ENCODE measurements around the gene ACVR1B.

Gene ACVR1B

DNA sequence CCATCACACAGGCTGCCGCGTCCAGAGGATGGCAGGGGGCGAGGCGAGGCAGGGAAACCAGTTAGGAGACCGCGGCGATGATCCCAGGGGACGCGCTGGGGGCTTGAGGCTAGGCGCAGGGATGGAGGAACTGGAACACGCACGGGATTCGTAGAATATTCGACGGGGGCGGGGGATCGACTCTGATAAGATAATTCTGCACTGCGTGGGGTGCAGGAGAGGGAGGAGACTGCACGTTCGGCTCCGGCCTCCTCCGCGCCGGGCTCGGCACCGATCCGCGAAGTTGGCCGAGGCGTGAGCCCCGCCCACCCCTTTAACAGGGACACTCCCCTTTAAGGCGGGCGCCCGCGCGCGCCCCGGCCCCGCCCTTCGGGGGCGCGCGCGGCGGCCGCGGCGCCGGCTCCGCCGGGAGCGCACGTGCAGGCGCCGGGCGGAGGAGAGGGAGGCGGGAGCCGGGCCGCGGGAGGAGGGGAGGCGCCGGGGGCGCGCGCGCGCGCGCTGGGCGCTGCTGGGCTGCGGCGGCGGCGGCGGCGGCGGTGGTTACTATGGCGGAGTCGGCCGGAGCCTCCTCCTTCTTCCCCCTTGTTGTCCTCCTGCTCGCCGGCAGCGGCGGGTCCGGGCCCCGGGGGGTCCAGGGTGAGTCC, at the start of gene ACVR1B:
TSS of gene ACVR1B (plus strand) at position 501 of the 644 bp plus-strand sequence. CDS start at position 546, 45 bp downstream.
- in situ Hi-C loops (cut with MboI; ENCODE audit: low sequenced_read_pairs): no loop called here

DNA sequence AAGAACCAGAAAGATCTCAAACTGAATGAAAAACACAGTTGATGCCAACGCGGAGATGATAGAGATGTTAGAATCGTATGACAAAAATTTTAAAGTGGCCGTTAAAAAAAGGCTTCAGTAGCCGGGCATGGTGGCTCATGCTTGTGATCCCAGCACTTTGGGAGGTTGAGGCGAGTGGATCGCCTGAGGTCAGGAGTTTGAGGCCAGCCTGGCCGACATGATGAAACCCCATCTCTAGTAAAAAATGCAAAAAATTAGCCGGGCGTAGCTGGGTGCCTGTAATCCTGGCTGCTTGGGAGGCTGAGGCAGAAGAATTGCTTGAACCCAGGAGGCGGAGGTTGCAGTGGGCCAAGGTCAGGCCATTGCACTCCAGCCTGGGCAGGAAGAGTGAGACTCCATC, 49.6 kb upstream of the ACVR1B start:
- in situ Hi-C loops (cut with MboI; ENCODE audit: low sequenced_read_pairs): no loop called here

DNA sequence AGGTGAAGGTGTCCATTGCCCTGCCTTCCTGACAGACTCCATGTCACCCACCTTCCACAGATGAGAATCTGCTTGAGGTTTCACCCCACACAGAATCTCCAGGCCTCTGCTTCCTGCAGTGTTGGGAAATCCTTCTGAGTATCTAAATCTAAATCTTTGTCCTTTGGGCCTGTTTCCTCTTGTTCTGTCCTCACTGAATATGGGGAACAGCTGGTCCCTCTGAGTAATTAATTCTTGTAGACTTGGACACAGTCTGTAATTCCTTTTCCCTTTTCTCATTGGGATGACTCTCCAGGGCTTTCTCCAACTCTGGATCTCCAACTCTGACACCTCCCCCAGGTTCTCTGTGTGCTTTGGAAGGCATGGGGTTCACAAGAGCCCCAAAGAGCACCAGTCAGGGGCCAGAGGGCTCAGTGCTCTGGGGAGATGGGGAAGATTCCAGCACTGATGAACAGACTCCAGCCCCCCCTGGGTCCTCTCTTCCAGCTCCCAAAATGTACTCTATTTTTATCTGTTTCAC, 46.5 kb upstream of the ACVR1B start:
- in situ Hi-C loops (cut with MboI; ENCODE audit: low sequenced_read_pairs): no loop called here

DNA sequence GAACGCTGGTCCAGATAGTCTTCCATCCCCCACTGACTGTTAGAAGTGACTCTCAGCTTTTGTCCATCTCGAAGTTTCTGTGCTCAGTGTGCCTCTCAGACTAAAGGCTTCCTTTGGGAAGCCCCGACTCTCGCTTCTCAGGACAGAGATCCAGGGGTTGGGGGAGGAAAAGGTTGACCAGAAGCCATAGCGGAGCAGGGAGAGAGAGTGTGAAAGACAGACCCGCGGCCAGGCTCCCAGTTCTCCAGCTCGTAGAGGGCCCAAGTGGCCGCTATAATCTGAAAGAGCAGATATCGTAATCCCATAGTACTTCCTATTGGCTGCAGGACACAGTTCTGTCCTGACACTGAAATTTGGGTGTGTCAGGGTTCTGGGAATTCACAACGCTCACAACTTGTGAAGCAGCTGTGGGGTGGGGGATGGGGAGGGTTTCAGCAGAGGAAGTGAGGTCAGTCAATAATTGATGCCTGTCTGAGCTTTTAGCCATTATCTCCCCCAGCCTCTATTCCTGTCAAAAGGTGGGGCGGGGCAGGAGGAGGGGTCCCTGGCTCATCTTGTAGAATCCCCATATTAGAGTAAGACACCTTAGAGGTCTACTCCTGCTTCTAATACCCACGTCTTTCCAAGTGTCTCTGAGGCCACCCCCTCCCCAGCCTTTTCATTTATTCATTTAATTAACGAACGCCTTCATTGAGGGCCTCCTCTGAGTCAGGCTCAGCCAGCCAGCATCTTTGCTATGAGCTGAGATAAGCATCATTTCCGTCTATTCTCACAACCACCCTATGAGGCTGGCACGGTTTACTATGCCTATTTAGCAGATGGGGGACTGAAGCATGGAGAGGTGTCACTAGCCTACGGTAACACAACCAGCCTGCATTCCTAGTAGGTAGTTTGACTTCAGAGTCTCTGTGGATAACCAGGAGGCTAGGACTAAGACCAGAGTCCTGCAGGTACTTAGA, 45.7 kb upstream of the ACVR1B start:
- in situ Hi-C loops (cut with MboI; ENCODE audit: low sequenced_read_pairs): no loop called here

DNA sequence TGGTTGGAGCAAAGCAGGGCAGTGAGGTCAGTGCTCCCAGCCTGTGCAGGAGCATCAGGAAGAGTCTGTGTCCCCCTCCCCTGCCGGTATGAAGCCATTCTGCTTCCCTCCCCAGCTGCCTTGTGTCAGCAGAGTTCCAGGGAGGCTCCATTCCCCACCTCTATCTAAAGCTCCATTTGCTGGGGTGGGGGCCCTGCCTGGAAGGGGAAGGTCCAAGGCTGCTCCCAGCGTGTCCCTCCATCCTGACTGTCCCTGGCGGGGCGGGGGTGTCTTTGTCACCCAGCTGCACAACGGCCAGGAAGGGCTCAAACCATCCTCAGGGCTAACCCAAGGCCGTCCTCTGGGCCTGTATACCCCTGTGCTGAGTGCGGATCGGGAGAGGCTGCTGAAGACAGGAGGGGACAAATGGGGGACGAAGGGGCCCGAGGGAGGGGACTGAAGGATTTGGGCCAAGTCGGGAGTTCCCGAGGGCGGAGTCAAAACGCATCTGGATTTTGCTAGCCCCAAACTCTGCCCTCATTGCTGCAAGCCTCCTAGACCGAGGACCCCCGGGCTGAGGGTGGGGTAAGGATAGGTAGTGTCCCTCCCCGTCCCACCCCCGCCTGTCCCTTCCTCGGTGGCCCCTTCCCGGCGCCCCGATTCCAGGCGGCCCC, 44.9 kb upstream of the ACVR1B start:
- in situ Hi-C loops (cut with MboI; ENCODE audit: low sequenced_read_pairs): no loop called here

DNA sequence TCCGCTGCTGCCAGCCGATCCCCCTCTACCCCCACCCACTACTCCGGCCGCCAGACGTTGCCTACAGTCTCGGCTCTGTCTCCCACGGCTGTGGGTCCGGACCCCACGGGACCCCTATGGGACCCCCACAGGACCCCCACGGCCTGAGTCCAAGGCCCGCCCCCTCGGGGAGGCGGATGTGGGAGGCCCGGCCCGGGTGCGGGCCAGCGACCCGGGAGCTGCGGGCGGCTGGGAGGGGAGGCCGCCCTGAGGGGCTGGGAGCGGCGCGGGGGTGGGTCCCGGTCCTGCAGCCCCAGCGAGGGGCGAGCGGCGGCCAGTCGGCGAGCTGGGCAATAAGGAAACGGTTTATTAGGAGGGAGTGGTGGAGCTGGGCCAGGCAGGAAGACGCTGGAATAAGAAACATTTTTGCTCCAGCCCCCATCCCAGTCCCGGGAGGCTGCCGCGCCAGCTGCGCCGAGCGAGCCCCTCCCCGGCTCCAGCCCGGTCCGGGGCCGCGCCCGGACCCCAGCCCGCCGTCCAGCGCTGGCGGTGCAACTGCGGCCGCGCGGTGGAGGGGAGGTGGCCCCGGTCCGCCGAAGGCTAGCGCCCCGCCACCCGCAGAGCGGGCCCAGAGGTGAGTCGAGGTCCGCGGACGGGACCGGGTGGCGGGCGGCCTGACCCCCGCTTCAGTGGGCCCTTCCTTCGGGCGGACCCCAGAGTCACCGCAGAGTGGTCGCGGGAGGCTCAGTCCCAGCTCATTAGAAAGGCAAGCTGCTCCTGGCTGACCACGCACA, 44.2 kb upstream of the ACVR1B start, which contains the start of gene ACVRL1:
TSS of gene ACVRL1 (plus strand) at position 422 of the 773 bp plus-strand sequence. CDS start 4,971 bp downstream, outside the sequence.
- in situ Hi-C loops (cut with MboI; ENCODE audit: low sequenced_read_pairs): no loop called here

DNA sequence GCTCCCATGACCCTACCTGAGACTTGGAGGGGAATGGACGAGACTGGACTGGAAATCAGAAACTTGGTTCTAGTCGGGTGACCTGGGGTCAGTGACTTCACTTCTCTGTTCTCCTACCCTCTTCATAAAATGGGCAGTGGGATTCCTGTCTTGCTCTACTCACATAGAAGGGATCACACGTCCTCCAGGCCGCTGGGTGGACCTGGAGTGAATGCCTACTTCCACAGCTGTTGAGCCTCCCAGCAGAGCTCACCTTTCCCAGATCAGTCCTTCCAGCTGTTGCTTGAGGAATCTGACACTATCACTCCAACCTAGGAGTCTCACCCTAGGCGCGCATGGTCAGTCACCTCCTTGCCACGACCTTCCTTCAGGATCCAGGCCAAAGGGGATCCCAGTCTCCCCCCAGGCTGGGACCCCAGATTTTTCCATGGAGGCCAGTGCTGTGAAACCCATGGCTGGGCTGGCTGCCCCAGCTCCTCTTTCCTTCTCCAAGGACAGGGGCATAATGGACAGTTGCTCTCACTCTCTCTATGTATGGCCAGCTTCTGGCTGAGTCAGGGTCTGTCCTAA, 43.6 kb upstream of the ACVR1B start:
- in situ Hi-C loops (cut with MboI; ENCODE audit: low sequenced_read_pairs): no loop called here

DNA sequence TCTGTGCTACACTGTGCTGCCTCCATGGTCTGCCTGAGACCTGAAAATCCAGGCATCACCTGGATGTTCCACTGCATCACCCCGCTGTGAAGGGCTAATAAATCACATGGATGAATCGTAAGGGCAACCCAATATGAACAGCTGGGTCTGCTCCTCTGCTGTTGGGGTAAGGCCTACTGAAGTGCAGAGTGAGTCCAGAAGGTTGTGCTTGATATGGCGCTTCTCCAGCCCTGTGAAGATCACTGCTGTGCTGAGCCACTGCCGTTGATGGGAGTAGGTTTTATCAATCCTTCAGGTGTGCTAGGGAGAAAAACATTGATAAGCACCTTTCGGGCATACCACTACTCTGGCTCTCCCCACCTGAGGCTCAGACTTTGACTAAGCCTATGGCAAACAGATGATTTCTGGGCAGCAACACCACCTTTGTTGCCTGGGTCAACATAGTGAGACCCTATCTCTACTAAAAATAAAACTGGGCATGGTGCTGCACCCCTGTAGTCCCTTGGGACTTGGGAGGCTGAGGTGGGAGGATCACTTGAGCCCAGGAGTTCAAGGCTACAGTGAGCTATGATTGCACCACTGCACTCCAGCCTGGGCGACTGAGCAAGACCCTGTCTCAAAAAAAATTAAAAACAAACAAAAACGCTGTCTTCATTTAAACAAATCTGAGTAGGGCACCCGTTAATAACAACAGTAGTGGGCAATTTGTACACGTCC, 42.5 kb upstream of the ACVR1B start:
- in situ Hi-C loops (cut with MboI; ENCODE audit: low sequenced_read_pairs): no loop called here

DNA sequence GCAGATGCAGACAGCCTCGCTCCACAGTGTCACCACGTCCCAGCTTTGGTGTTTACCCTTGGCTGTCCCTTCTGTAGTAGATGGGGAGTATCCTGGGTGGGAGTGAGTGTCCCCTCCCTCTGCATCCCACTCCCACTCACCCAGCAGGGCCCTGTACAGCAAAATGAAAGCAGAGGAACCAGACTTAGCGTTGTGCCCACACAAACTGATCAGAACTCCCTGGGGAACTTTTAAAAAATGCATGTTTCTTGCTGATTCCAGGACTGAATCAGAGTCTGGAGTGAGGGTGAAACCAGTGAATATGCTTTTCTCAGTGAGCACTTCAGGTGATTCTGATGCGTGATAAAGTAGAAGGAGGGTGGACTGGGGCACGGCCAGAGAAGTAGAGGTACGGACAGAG, 41.3 kb upstream of the ACVR1B start:
- in situ Hi-C loops (cut with MboI; ENCODE audit: low sequenced_read_pairs): no loop called here

DNA sequence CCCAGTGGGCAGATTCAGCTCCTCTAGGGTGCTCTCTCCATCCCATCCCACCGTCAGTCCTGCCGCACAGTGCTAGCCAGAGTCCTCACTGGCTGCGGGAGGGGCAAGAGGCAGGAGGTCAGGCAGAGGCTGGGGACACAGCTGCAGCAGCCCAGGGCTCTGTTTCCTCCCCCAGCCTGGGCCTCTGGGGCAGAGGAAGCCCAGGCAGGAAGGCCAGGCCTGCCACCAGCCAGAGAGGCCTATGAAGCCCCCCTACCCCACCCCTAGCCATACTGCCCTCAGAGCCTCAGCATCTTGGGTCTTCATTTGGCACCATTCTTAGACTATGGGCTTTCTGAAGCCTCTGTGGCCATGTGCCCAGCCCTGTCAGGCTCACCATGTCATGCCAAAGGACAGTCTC, 40.8 kb upstream of the ACVR1B start:
- in situ Hi-C loops (cut with MboI; ENCODE audit: low sequenced_read_pairs): no loop called here

DNA sequence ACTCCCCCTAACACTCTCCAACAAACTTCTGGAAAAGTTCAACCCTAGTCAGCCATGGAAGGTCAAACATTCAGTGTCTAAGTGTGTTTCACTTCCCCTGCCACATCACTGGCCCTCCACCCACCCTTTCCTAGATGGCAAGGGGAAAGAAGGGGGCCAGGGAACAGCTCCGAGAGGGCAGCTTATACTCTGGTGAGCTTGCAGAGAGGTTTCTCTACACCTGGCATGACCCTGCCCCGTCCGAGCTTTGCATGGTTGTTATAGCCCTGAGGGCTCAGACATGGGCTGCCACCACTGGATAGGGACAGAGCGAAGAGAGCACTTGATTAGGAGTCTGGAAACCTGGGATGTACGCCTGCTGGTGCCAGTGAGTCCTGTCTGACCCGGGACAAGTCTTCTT, 40.2 kb upstream of the ACVR1B start:
- in situ Hi-C loops (cut with MboI; ENCODE audit: low sequenced_read_pairs): no loop called here

DNA sequence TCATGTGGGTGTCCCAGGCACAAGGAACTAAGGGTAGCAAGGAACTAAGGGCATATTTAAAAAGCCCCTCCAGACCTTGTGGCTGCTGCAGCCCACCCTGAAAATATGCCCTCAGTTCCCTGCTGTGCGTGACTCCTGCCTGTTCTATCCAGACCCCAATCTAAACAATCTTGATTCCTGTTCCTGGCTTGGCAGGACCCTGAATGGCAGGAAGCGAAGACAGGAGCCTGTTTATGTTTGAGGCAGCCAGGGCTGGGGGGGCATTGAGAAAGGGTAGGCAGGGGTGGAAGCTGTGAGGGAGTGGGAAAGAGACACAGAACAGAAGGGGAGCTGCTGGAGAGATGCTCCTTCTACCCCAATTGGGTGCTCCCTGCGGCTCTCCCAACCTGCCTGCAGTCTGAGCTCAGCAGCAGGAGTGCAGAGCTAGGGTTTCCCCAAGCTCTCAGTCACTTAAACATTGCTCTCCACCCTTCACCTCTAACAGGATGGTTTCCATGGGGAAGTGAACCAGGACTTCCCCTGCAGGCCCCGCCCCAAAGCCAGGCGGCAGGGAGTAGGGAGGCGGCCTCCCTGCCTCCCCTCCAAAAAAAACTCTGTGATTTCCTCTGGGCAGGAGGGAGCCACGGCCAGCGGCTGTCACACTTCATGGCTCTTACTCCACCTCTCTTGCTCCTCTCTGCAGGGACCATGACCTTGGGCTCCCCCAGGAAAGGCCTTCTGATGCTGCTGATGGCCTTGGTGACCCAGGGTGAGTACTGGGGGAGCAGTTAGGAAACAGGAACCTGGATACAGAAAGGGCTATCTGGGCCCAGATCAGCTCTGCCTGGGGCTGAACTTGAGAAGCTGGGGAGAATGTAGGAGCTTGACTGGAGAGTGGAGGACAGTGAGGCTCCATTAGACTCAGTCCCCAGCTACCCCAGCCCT, 39.4 kb upstream of the ACVR1B start:
- in situ Hi-C loops (cut with MboI; ENCODE audit: low sequenced_read_pairs): no loop called here

DNA sequence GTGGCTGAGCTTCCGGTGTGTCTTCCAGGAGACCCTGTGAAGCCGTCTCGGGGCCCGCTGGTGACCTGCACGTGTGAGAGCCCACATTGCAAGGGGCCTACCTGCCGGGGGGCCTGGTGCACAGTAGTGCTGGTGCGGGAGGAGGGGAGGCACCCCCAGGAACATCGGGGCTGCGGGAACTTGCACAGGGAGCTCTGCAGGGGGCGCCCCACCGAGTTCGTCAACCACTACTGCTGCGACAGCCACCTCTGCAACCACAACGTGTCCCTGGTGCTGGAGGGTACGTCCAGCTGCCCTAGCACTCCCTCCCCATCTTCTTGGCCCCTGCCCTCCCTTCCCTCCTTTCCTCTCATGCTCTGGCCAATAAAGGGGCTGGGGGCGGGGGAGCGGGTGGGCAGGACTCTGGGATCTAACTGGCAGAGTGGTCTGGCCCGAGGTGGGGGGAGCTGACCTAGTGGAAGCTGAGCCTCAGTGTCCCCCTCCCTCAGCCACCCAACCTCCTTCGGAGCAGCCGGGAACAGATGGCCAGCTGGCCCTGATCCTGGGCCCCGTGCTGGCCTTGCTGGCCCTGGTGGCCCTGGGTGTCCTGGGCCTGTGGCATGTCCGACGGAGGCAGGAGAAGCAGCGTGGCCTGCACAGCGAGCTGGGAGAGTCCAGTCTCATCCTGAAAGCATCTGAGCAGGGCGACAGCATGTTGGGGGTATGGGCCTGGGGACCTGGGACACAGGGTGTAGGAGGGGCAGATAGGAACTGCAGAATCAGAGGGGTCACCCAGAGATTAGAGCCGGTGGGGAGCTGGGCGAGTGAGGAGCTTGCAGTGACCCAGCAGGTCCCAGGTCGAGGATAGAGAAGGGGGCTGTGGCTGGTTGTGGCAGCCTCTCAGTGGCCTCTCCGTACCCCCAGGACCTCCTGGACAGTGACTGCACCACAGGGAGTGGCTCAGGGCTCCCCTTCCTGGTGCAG, 38.1 kb upstream of the ACVR1B start:
- in situ Hi-C loops (cut with MboI; ENCODE audit: low sequenced_read_pairs): no loop called here

DNA sequence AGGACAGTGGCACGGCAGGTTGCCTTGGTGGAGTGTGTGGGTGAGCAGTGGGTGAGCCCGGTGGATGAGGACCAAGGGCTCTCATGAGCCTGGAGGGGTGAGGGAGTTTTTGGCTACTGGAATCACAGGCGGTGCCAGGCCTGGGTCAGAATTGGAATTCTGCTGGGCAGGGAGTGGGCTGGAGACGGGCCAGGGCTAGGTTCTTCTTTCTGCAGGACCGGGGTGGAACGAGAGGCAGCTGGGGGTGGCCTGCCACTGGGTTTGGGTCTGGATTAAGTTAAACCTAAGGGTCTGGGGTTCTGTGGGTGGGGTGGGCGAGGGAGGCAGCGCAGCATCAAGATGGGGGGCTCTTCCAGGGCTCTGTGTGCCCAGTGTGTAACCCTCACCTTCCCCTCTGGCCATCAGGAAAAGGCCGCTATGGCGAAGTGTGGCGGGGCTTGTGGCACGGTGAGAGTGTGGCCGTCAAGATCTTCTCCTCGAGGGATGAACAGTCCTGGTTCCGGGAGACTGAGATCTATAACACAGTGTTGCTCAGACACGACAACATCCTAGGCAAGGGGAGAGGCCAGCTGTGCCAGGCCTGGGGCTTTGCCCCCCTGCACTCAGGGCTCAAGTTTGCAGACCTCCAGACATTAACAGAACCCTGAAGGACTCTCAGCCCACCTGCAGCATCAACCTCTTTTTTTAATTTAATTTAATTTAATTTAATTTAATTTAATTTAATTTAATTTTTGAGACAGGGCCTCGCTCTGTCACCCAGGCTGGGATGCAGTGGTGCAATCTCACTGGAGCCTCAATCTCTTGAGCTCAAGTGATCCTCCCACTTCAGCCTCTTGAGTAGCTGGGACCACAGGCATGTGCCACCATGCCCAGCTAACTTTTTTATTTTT, 37.2 kb upstream of the ACVR1B start:
- in situ Hi-C loops (cut with MboI; ENCODE audit: low sequenced_read_pairs): no loop called here

DNA sequence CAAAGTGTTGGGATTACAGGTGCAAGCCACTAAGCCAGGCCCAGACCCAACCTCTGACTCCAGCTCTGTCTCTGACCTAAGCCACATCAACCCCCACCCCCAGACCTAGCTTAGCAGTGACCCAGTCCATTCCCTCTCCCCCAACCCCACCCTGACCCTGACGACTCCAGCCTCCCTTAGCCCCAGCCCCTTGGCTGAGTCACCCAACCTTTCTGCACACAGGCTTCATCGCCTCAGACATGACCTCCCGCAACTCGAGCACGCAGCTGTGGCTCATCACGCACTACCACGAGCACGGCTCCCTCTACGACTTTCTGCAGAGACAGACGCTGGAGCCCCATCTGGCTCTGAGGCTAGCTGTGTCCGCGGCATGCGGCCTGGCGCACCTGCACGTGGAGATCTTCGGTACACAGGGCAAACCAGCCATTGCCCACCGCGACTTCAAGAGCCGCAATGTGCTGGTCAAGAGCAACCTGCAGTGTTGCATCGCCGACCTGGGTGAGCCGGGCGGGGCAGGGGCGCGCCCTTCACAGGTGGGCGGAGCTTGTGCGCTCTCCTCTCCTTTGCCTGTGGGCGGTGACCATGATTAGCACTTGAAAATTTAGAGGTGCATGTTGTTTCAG, 36.4 kb upstream of the ACVR1B start:
- in situ Hi-C loops (cut with MboI; ENCODE audit: low sequenced_read_pairs): no loop called here

DNA sequence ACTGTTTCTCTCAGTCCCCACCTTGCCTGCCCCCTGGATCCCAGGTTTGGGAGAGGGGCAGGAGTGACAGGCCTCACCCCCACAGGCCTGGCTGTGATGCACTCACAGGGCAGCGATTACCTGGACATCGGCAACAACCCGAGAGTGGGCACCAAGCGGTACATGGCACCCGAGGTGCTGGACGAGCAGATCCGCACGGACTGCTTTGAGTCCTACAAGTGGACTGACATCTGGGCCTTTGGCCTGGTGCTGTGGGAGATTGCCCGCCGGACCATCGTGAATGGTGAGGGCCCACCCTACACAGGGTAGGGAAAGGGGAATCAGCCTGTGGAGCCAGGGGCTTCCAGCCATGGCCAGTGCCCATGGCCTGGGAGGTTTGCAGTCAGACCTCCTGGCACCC, 35.5 kb upstream of the ACVR1B start:
- in situ Hi-C loops (cut with MboI; ENCODE audit: low sequenced_read_pairs): no loop called here
